Measurements from ENCODE around the gene TBPL1.

DNA sequence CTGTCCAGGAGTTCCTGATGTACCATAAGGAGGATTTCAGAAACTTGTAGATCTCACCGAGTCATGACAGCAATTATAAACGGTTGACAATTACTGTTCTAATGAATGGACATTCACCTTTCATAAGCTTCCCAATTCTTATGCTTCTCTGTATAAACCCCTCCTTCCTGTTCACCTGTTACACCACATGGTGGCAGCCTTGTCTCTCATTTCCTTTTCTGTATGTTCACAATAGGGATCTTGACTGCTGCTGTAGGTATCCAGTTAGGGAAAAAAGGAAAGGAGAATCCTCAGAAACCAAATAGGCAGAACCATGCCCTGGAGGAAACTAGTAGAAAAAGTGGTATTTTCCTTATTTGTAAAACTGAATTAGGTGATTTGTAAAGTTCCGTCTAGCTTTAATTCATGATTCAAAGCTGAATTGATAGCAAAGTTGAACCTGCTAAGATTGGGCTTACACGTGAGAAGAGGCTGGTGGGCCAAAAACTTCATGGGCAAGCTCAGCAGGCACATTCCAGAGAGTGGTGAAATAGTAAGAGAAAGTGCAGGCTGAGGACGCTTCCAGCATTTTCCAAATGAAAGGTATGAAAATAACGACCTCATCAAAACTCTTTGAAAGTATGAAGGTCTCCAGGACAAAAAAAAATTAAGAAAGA is 29.0 kb upstream of the TBPL1 start:
- TF ChIP-seq EZH2phosphoT487 (IDR thresholded peaks at IDR 0.05; ENCODE audit: insufficient read depth, low read depth): no peak
- TF ChIP-seq EZH2 (IDR thresholded peaks at IDR 0.05; ENCODE audit: insufficient read depth, poor library complexity, severe bottlenecking): no peak
